HEK293 (cell line): Measurements from ENCODE around the gene SYAP1.
A peak's percentile ranks its signal among the peaks of the same experiment; 100 is the strongest.

Experiments
- CTCF ChIA-PET: fragments of 350-600 bp; formaldehyde crosslinking; extraction: SDS; loops from one replicate; lab custom pipeline; 2021; ENCODE audit warnings: antibody characterized with exemption; lab: Yijun Ruan, JAX
- POLR2A ChIA-PET: fragments of 300-600 bp; formaldehyde crosslinking; extraction: SDS; loops from one replicate; lab custom pipeline; 2020; ENCODE audit warnings: antibody characterized with exemption, inconsistent platforms; lab: Yijun Ruan, JAX
- H3K27ac ChIP-seq: fragments of 200-500 bp; sonication (Bioruptor generic); 2 replicates; pipeline ENCODE4 v1.5.1; 2014; ENCODE audit warnings: low read depth, low read length, control low read depth, inconsistent platforms; ENCODE audit errors: extremely low read depth
- H3K36me3 ChIP-seq, 2 experiments: fragments of 200-500 bp in 1 of 2; sonication (Bioruptor generic) in 1 of 2; 1 replicate in 1 of 2; 2 replicates in 1 of 2; pipeline ENCODE4 v1.5.1; 2014 to 2017; ENCODE audit warnings: inconsistent platforms in 2 of 2, low read length in 2 of 2; ENCODE audit not compliant: control insufficient read depth in 2 of 2, insufficient read depth in 1 of 2
- H3K4me1 ChIP-seq: fragments of 200-500 bp; sonication (Bioruptor generic); 2 replicates; pipeline ENCODE4 v1.5.1; 2014; ENCODE audit warnings: mild to moderate bottlenecking, low read length, inconsistent platforms; ENCODE audit not compliant: control insufficient read depth, insufficient read depth
- H3K4me3 ChIP-seq: 2 replicates; pipeline ENCODE4 v1.5.1; 2011; ENCODE audit warnings: low read depth, mild to moderate bottlenecking, control low read depth, low read length, moderate library complexity
- H3K9me3 ChIP-seq: fragments of 200-500 bp; sonication (Bioruptor generic); 2 replicates; pipeline ENCODE4 v1.5.1; 2014; ENCODE audit warnings: low read depth, low read length, inconsistent platforms; ENCODE audit not compliant: control insufficient read depth, insufficient read depth
- HOXD13 ChIP-seq: sonication (generic); formaldehyde crosslinking; IDR thresholded peaks from 2 replicates; pipeline ENCODE4 v1.8.0; 2022; ENCODE audit warnings: missing genetic modification reagents, borderline replicate concordance
- SP2 ChIP-seq: fragments of 450-650 bp; formaldehyde crosslinking; IDR thresholded peaks from 2 replicates; pipeline ENCODE4 v1.5.1; 2016; ENCODE audit warnings: missing biosample characterization, missing genetic modification characterization
- SP3 ChIP-seq: fragments of 450-650 bp; formaldehyde crosslinking; IDR thresholded peaks from 2 replicates; pipeline ENCODE4 v1.5.1; 2016; ENCODE audit warnings: missing biosample characterization, missing genetic modification characterization
- ZBTB17 ChIP-seq: fragments of 450-650 bp; formaldehyde crosslinking; IDR thresholded peaks from 2 replicates; pipeline ENCODE4 v1.5.1; 2016; ENCODE audit warnings: missing biosample characterization, missing genetic modification characterization
- ZEB2 ChIP-seq: fragments of 450-650 bp; formaldehyde crosslinking; IDR thresholded peaks from 2 replicates; pipeline ENCODE4 v1.5.1; 2016; ENCODE audit warnings: missing biosample characterization, missing genetic modification characterization
- ZNF132 ChIP-seq: fragments of 450-650 bp; formaldehyde crosslinking; IDR thresholded peaks from 2 replicates; pipeline ENCODE4 v1.5.1; 2017; ENCODE audit warnings: missing biosample characterization, missing genetic modification characterization, borderline replicate concordance
- ZNF184 ChIP-seq: fragments of 450-650 bp; IDR thresholded peaks from 2 replicates; pipeline ENCODE4 v1.5.1; 2018; ENCODE audit warnings: missing biosample characterization, mild to moderate bottlenecking, missing genetic modification characterization
- ZNF19 ChIP-seq: fragments of 450-650 bp; formaldehyde crosslinking; IDR thresholded peaks from 2 replicates; pipeline ENCODE4; 2016; ENCODE audit warnings: missing biosample characterization, missing genetic modification characterization, low read depth
- ZNF311 ChIP-seq: fragments of 450-650 bp; formaldehyde crosslinking; IDR thresholded peaks from 2 replicates; pipeline ENCODE4 v1.5.1; 2017; ENCODE audit warnings: missing biosample characterization, missing genetic modification characterization, borderline replicate concordance
- ZNF341 ChIP-seq: fragments of 450-650 bp; formaldehyde crosslinking; IDR thresholded peaks from 2 replicates; pipeline ENCODE4; 2016; ENCODE audit warnings: low read depth, missing biosample characterization, missing genetic modification characterization
- ZNF48 ChIP-seq: fragments of 450-650 bp; formaldehyde crosslinking; IDR thresholded peaks from 2 replicates; pipeline ENCODE4 v1.5.1; 2016; ENCODE audit warnings: missing biosample characterization, missing genetic modification characterization
- ZNF510 ChIP-seq: fragments of 450-650 bp; formaldehyde crosslinking; IDR thresholded peaks from 2 replicates; pipeline ENCODE4 v1.5.1; 2018; ENCODE audit warnings: mild to moderate bottlenecking, missing genetic modification characterization, missing biosample characterization; ENCODE audit not compliant: insufficient replicate concordance
- ZNF623 ChIP-seq: fragments of 450-650 bp; formaldehyde crosslinking; IDR thresholded peaks from 2 replicates; pipeline ENCODE4 v1.5.1; 2016; ENCODE audit warnings: missing biosample characterization, missing genetic modification characterization
- ZNF629 ChIP-seq: fragments of 450-650 bp; formaldehyde crosslinking; IDR thresholded peaks from 2 replicates; pipeline ENCODE4 v1.5.1; 2017; ENCODE audit warnings: missing biosample characterization, missing genetic modification characterization
- ZNF664 ChIP-seq: fragments of 450-650 bp; formaldehyde crosslinking; IDR thresholded peaks from 2 replicates; pipeline ENCODE4 v1.5.1; 2016; ENCODE audit warnings: missing biosample characterization, missing genetic modification characterization
- ZNF707 ChIP-seq: fragments of 450-650 bp; formaldehyde crosslinking; IDR thresholded peaks from 2 replicates; pipeline ENCODE4 v1.5.1; 2016; ENCODE audit warnings: missing biosample characterization, missing genetic modification characterization
- ZNF777 ChIP-seq: fragments of 450-650 bp; formaldehyde crosslinking; IDR thresholded peaks from 2 replicates; pipeline ENCODE4 v1.5.1; 2017; ENCODE audit warnings: missing biosample characterization, missing genetic modification characterization, borderline replicate concordance
- ZSCAN16 ChIP-seq: fragments of 450-650 bp; formaldehyde crosslinking; IDR thresholded peaks from 2 replicates; pipeline ENCODE4 v1.5.1; 2016; ENCODE audit warnings: missing biosample characterization, missing genetic modification characterization
- TF ChIP-seq, protein P1 (sequence below): fragments of 450-650 bp; formaldehyde crosslinking; IDR thresholded peaks from 2 replicates; pipeline ENCODE4 v1.5.1; 2016; ENCODE audit warnings: missing biosample characterization, missing genetic modification characterization
- TF ChIP-seq, protein P2 (sequence below): fragments of 450-650 bp; formaldehyde crosslinking; IDR thresholded peaks from 2 replicates; pipeline ENCODE4 v1.5.1; 2016; ENCODE audit warnings: missing biosample characterization, missing genetic modification characterization
- TF ChIP-seq, protein P3 (sequence below): fragments of 450-650 bp; IDR thresholded peaks from 2 replicates; pipeline ENCODE4 v1.5.1; 2018; ENCODE audit warnings: missing biosample characterization, missing genetic modification characterization
- TF ChIP-seq, protein P4 (sequence below): sonication (generic); formaldehyde crosslinking; IDR thresholded peaks from 2 replicates; pipeline ENCODE4 v1.8.1; 2022; ENCODE audit warnings: mild to moderate bottlenecking, moderate library complexity, missing genetic modification reagents
- TF ChIP-seq, protein P5 (sequence below): fragments of 450-650 bp; formaldehyde crosslinking; IDR thresholded peaks from 2 replicates; pipeline ENCODE4 v1.5.1; 2016; ENCODE audit warnings: missing biosample characterization, missing genetic modification characterization, borderline replicate concordance

SYAP1 gene

DNA sequence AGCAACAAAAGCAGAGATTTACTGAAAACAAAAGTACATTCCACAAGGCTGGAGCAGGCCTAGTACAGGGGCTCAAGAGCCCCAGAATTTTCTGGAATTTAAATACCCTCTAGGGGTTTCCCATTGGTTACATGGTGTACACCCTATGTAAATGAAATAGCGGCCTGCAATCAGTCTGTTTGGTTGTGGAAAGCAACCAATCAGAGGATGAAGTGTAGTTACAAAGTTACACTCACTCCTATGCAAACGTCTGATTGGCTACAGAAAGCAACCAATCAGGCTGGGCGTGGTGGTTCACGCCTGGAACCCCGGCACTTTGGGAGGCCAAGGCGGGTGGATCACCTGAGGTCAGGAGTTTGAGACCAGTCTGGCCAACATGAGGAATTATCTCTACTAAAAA, 53.0 kb downstream of the SYAP1 start:
- ChIA-PET CTCF (interaction anchor here (0.6 kb wide), 1 partner anchor 274 kb away, joined by 4 read pairs; no protein-coding TSS in a partner anchor), POLR2A (interaction anchor here (1.0 to 2.6 kb wide), 11 partner anchors 9 to 69 kb away, joined by 3 to 42 read pairs (median 6); partner anchors contain the start of genes CTPS2, SYAP1 and TXLNG)
- Histone ChIP-seq H3K9me3 (no peaks in the 10 kb centered on the region), H3K4me1 (no peaks in the 10 kb centered on the region), H3K27ac (peak overlapping the region; percentile 88; the same call in 1 of the 2 replicates), H3K4me3 (no peak overlapping the region), H3K36me3 (no peaks in the 10 kb centered on the region)
- TF ChIP-seq SP2 (tag by site-specific recombination) (0 out of 2 replicates have a peak, but pooled peaks have one; percentile 12), ZNF132 (tag by site-specific recombination) (no peak)

DNA sequence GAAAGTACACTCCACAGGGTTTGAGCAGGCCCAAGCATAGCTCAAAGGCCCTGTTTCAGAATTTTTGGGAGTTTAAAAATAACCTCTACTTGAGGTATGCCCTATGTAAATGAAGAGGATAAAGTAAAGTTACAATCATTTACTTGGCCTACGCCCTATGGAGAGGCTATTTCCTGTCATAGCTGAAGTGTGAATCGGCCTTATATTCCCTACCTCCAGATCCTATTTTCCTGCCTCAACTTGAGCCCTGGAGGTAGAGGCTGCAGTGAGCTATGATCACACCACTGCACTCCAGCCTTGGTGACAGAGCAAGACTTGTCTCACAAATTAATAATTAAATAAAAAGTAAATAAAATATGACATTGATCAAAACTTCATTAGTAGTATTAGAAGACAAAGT, 55.3 kb downstream of the SYAP1 start:
- POLR2A ChIA-PET = no interaction called here
- CTCF ChIA-PET = no interaction called here
- H3K4me1 ChIP-seq = no peaks in the 10 kb centered on the region
- no peak overlapping the region for H3K4me3 ChIP-seq
- no peaks in the 10 kb centered on the region for H3K9me3 ChIP-seq
- no peaks in the 10 kb centered on the region for H3K36me3 ChIP-seq
- no peak overlapping the region for H3K27ac ChIP-seq
- TF ChIP-seq ZNF623 (tag by site-specific recombination) (no peak), ZNF777 (no peak), ZNF664 (tag by site-specific recombination) (no peak), ZBTB17 (no peak), ZEB2 (no peak)
- TF ChIP-seq, protein P1, sequence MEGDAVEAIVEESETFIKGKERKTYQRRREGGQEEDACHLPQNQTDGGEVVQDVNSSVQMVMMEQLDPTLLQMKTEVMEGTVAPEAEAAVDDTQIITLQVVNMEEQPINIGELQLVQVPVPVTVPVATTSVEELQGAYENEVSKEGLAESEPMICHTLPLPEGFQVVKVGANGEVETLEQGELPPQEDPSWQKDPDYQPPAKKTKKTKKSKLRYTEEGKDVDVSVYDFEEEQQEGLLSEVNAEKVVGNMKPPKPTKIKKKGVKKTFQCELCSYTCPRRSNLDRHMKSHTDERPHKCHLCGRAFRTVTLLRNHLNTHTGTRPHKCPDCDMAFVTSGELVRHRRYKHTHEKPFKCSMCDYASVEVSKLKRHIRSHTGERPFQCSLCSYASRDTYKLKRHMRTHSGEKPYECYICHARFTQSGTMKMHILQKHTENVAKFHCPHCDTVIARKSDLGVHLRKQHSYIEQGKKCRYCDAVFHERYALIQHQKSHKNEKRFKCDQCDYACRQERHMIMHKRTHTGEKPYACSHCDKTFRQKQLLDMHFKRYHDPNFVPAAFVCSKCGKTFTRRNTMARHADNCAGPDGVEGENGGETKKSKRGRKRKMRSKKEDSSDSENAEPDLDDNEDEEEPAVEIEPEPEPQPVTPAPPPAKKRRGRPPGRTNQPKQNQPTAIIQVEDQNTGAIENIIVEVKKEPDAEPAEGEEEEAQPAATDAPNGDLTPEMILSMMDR (tag by site-specific recombination) = no peak

DNA sequence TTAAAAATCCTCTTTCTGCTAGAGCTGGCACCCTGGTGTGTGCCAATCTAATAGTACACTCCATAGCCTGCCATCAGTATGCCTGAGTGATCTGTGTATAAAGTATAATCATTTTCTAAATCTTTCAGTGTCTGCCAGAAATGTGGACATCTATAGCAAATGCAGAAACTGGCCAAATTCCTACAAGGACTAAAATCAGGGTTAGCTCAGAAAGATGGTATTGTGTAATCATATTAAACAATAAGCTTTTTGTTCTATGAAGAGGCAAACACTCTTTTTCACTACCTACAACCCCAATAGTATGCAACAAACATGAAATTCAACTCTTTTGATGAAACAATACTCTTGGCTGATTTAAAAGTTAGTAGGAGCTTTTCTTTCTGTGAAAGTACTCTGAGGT, 59.1 kb downstream of the SYAP1 start:
- Histone ChIP-seq H3K27ac (no peak overlapping the region), H3K4me1 (no peaks in the 10 kb centered on the region), H3K4me3 (no peak overlapping the region), H3K36me3 (no peaks in the 10 kb centered on the region), H3K9me3 (no peaks in the 10 kb centered on the region)
- ChIA-PET CTCF (interaction anchor here (0.6 to 1.0 kb wide), 2 partner anchors 10 to 46 kb away, joined by 3 to 4 read pairs; no protein-coding TSS in a partner anchor), POLR2A (no interaction called here)
- TF ChIP-seq ZNF510 (tag by site-specific recombination) (no peak), ZSCAN16 (tag by site-specific recombination) (no peak), ZNF707 (tag by site-specific recombination) (no peak), SP3 (no peak), HOXD13 (CRISPR knock-in tag) (no peak), ZNF777 (no peak), ZNF19 (tag by site-specific recombination) (no peak), ZNF629 (tag by site-specific recombination) (no peak), ZNF341 (tag by site-specific recombination) (no peak), ZNF48 (no peak), ZNF311 (tag by site-specific recombination) (no peak), ZNF184 (no peak)
- TF ChIP-seq, protein P2, sequence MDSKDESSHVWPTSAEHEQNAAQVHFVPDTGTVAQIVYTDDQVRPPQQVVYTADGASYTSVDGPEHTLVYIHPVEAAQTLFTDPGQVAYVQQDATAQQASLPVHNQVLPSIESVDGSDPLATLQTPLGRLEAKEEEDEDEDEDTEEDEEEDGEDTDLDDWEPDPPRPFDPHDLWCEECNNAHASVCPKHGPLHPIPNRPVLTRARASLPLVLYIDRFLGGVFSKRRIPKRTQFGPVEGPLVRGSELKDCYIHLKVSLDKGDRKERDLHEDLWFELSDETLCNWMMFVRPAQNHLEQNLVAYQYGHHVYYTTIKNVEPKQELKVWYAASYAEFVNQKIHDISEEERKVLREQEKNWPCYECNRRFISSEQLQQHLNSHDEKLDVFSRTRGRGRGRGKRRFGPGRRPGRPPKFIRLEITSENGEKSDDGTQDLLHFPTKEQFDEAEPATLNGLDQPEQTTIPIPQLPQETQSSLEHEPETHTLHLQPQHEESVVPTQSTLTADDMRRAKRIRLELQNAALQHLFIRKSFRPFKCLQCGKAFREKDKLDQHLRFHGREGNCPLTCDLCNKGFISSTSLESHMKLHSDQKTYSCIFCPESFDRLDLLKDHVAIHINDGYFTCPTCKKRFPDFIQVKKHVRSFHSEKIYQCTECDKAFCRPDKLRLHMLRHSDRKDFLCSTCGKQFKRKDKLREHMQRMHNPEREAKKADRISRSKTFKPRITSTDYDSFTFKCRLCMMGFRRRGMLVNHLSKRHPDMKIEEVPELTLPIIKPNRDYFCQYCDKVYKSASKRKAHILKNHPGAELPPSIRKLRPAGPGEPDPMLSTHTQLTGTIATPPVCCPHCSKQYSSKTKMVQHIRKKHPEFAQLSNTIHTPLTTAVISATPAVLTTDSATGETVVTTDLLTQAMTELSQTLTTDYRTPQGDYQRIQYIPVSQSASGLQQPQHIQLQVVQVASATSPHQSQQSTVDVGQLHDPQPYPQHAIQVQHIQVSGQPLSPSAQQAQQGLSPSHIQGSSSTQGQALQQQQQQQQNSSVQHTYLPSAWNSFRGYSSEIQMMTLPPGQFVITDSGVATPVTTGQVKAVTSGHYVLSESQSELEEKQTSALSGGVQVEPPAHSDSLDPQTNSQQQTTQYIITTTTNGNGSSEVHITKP (tag by site-specific recombination) = no peak
- TF ChIP-seq, protein P3, sequence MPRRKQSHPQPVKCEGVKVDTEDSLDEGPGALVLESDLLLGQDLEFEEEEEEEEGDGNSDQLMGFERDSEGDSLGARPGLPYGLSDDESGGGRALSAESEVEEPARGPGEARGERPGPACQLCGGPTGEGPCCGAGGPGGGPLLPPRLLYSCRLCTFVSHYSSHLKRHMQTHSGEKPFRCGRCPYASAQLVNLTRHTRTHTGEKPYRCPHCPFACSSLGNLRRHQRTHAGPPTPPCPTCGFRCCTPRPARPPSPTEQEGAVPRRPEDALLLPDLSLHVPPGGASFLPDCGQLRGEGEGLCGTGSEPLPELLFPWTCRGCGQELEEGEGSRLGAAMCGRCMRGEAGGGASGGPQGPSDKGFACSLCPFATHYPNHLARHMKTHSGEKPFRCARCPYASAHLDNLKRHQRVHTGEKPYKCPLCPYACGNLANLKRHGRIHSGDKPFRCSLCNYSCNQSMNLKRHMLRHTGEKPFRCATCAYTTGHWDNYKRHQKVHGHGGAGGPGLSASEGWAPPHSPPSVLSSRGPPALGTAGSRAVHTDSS = no peak
- TF ChIP-seq, protein P4, sequence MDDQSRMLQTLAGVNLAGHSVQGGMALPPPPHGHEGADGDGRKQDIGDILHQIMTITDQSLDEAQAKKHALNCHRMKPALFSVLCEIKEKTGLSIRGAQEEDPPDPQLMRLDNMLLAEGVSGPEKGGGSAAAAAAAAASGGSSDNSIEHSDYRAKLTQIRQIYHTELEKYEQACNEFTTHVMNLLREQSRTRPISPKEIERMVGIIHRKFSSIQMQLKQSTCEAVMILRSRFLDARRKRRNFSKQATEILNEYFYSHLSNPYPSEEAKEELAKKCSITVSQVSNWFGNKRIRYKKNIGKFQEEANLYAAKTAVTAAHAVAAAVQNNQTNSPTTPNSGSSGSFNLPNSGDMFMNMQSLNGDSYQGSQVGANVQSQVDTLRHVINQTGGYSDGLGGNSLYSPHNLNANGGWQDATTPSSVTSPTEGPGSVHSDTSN = no peak
- TF ChIP-seq, protein P5, sequence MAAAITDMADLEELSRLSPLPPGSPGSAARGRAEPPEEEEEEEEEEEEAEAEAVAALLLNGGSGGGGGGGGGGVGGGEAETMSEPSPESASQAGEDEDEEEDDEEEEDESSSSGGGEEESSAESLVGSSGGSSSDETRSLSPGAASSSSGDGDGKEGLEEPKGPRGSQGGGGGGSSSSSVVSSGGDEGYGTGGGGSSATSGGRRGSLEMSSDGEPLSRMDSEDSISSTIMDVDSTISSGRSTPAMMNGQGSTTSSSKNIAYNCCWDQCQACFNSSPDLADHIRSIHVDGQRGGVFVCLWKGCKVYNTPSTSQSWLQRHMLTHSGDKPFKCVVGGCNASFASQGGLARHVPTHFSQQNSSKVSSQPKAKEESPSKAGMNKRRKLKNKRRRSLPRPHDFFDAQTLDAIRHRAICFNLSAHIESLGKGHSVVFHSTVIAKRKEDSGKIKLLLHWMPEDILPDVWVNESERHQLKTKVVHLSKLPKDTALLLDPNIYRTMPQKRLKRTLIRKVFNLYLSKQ (tag by site-specific recombination) = no peak
